NCI-H2196 (cell line): ENCODE data around the gene RALB.
A peak's percentile ranks its signal among the peaks of the same experiment; 100 is the strongest.
"Not testable (repeated sequence)": the region's sequence is repeated elsewhere in the genome, so short reads cannot be mapped to it uniquely, and the experiment has no call there.

Experiments
- DNase-seq: peaks from one replicate; lab custom pipeline; 2025; ENCODE audit not compliant: unreplicated experiment; lab: John Stamatoyannopoulos, UW

Gene RALB

DNA sequence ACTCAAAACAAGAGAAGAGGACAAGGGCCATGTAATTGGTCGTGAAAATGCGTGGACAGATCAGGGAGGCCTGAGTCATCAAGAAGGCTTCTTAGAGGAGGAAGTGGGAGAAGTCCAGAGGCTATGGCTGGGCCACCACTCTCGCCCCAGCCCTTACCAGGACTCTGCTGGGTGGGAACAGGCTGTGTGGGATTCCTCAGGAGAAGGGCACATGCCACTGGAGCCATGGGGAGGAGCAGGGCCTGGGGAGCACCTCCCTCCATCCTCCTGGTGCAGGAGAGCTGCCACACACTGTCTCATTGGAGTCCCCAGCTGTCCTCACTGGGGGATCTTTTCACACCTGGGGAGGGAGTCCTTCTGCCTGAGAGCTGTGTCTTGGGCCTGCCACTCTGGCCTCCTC lies 9.4 kb upstream of the RALB start:
- no peak for DNase-seq

DNA sequence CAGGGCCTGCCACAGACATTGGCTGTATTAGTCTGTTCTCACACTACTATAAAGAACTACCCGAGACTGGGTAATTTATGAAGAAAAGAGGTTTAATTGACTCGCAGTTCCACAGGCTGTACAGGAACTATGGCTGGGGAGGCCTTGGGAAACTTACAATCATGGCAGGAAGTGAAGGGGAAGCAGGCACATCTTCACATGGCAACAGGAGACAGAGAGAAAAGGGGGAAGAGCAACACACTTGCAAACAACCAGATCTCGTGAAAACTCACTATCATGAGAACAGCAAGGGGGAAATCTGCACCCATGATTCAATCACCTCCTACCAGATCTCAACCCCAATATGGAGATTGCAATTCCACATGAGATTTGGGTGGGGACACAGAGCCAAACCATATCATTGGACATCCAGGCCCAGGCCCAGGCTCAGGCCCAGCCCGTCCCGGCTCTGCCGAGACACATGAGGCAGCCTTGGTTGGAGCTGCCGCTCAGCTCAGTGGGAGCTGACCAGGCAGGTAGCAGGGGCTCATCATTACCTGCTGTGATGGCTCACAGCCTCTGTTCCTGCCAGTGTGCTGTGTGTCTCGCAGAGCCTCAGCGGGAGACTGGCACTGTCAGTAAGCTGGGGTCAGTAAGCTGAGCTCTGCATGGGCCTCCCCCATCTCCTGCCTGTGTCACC lies 8.6 kb upstream of the RALB start:
- no peak for DNase-seq

GRCh38 chr2:120244656-120245519 lies 7.8 kb upstream of the RALB start:
- DNase-seq: no peak

GRCh38 chr2:120245520-120246332 lies 6.9 kb upstream of the RALB start:
- DNase-seq: no peak

DNA sequence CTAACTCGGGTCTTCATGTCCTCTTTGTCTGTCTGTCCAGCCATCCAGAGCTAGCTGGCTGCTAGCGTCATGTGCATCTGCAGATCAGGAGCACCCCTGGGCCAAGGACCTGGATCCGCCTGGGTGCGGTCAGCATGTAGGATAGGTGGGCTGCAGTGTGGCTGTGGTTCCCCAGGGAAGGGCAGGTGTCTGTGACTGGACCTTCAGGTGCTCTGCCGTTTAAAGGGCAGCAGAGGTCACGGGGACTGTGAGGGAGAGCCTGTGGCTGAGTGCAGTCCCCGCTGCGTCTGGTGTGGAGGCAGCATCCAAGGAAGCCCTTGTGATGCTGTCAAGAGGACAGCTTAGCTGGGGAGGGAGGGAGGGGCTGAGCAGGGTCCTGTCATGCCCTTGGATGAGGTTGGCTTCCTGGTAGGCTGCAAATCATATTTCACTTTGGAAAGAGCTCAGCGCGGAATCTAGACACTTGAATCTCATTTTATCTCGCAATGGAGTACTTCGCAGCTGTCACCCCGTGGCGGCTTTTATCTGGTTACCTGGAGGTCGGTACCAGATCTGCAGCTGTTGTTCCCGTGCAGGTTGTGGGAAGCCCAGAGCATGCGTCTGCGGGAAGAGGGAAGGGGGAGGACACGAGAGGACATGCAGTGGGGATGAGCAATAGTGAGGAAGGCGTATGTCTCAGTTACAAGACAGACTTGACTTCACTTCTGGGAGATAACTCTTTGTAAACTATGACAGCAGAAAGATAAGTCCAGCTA lies 5.9 kb upstream of the RALB start:
- DNase-seq: no peak

DNA sequence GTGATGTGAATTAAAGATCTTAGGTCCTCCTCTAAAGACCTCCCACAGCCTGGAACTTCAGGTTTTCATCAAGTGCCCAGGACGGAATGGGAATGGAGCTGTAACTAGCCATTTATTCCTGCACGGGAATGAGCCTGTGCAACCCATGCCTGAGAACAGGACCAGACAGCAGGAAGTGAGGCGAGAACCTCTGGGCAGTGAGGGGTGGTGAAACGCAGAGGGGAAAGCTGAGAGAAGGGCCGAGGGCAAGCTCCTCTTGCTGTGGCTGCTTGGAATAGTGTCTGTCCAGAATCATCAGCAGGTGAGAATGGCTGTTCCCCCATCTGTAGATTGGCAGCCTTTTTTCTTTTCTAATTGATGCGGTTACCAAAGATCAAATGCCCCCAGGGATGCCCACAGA lies 4.8 kb upstream of the RALB start:
- no peak for DNase-seq

DNA sequence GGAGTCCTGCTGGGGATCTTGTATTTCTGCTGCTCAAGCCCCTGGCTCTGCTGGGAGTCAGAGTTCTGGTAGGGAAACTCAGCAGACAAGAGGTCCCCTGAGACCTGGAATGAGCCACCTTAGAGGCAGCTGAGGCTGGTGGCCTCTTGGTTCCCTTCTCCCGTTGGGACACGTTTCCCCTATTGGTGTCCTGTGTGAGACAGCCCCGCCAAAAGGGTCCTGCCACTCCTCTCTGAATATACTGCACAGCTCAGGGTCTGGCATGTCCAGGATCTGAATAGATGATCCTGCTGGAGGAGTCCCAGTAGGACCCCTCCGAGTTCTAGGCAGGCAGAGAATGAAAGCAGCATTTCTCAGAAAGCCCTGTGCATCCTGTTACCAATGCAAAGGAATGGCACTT lies 2.0 kb upstream of the RALB start:
- no peak for DNase-seq

- no peak for DNase-seq
These were observed 1.6 kb upstream of the RALB start for GRCh38 chr2:120251078-120251477.

DNA sequence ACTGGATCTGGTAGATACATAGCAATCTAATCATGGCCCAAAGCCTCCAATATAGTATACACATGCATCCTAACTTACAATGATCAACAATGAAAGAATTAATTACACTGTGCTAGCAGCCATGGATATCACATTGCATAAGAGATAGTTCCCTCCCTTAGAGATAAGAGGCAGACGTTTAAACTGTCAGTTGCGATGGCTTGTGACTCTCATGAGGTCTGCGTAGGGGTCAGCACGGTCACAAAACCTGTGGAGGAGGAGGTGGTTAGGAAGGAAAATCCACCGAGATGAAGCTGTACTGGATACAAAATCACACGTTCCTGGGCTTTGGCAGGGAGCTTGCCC lies 800 bp upstream of the RALB start:
- no peak for DNase-seq

GRCh38 chr2:120253021-120253882 lies 600 bp downstream of the RALB start:
- DNase-seq: peak; percentile 55

GRCh38 chr2:120254178-120254577 lies 1.5 kb downstream of the RALB start:
- DNase-seq: no peak

GRCh38 chr2:120255071-120255470 lies 2.4 kb downstream of the RALB start:
- no peak for DNase-seq

GRCh38 chr2:120255986-120256650 lies 3.5 kb downstream of the RALB start:
- no peak for DNase-seq

DNA sequence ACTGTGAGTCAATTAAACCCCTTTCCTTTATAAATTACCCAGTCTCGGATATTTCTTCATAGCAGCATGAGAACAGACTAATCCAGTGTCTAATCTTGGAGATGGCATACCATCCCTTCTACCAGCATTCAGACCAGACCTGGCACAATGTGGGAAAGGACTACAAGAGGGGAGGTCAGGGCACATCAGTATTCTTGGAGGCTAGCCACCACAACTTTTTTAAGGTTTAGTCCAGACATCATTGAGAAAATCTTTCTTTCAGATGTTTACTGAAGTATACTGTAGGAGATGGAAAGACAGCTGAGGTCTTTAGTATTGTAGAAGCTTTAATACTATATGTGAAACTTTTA lies 4.0 kb downstream of the RALB start:
- no peak for DNase-seq

DNA sequence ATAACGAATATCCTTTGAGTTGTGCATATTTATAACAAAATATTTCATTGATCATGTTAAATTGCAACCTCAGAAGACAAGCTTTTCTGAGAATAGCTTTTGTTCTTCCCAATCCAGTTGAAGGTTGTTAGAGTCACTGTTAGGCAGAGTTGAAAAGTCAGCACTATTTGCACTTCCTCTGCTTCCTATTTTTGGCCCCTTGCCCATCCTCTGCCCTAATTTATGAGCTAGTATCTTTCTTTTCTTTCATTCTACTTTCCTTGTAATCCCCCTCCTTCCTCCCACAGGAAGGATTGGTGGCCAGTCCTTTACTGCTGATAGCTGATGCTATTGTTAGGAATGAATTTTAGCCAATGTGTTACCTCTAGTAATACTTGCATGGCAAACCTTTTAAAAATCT lies 4.9 kb downstream of the RALB start:
- DNase-seq: no peak

DNA sequence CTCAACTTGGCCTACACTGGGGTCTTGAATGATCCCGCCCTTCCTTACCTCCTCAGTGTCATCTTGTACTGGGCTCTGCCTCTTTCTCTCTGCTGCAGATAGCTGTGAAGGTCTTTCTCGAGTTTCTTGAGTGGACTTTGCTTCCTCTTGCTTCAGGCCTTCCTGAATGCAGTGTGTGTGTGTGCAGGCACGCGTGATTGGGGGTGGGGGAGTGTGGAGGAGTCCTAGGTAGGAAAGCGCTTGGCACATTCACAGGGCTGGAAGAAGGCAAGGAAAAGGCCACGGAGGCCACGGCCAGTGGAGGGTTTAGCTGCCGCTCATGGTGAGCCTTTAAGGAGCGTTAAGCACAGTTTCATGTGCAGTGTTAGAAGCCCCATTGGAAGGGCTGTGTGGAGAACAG lies 5.5 kb downstream of the RALB start:
- no peak for DNase-seq

GRCh38 chr2:120259939-120260338 lies 7.3 kb downstream of the RALB start:
- DNase-seq: not testable (repeated sequence)

- no peak for DNase-seq
These were observed 8.1 kb downstream of the RALB start for GRCh38 chr2:120260736-120261135.

- DNase-seq: no peak
These were observed 8.8 kb downstream of the RALB start for GRCh38 chr2:120261387-120262006.
